Suprapubic skin (tissue), 4 donors: ENCODE measurements around the gene RPLP2. TPM values are rescaled to one million over a fixed set of nuclear protein-coding genes. Genes with fewer than 3 reads are reported as not detected.

Experiments used
- DNase-seq, 2 donors: peaks; one replicate each; pipeline ENCODE4 v3.0.0-alpha.2; 2019; ENCODE audit warnings: low spot score in 2 of 2
- H3K27ac ChIP-seq: fragments of 200-600 bp; sonication (generic); one replicate; pipeline ENCODE4 v1.5.1; 2019
- H3K27me3 ChIP-seq: fragments of 200-600 bp; sonication (generic); one replicate; pipeline ENCODE4 v1.5.1; 2019
- H3K36me3 ChIP-seq: fragments of 200-600 bp; sonication (generic); one replicate; pipeline ENCODE4 v1.5.1; 2019
- H3K4me1 ChIP-seq: fragments of 200-600 bp; sonication (generic); one replicate; pipeline ENCODE4 v1.5.1; 2019
- H3K4me3 ChIP-seq: fragments of 200-600 bp; sonication (generic); one replicate; pipeline ENCODE4 v1.5.1; 2019; ENCODE audit warnings: mild to moderate bottlenecking
- H3K9me3 ChIP-seq: fragments of 200-600 bp; sonication (generic); one replicate; pipeline ENCODE4 v1.5.1; 2019
- EP300 ChIP-seq: sonication (generic); formaldehyde crosslinking; IDR thresholded peaks from one replicate; pipeline ENCODE4 v1.6.1; 2017; ENCODE audit warnings: antibody characterized with exemption
- POLR2A ChIP-seq, 2 donors: fragments of 450-650 bp; IDR thresholded peaks; one replicate each; pipeline ENCODE4 v1.6.1; 2017; ENCODE audit warnings: antibody characterized with exemption in 2 of 2, mild to moderate bottlenecking in 2 of 2, moderate library complexity in 2 of 2
- POLR2AphosphoS5 ChIP-seq, 3 donors: sonication (generic); formaldehyde crosslinking; IDR thresholded peaks; one replicate each; pipeline ENCODE4 v1.6.1; 2017; ENCODE audit warnings: antibody characterized with exemption in 3 of 3
- WGBS: methylation state at CpG from one replicate; pipeline ENCODE4 v1.1.5; 2018; 5-methylcytosine and 5-hydroxymethylcytosine counted together
- total RNA-seq, 4 donors: library from RNA; depleted of rRNA; stranded (reverse); fragments of >200 nt; gene quantifications; one replicate each; pipeline ENCODE4 v1.1.0, GENCODE V29; 2016
- TF ChIP-seq, protein P1 (sequence below), 2 donors: fragments of 200-600 bp in 1 of 2; fragments of 450-650 bp in 1 of 2; sonication (generic) in 1 of 2; IDR thresholded peaks; one replicate each; pipeline ENCODE4 v1.5.1; 2016 to 2019; ENCODE audit warnings: antibody characterized with exemption in 2 of 2, mild to moderate bottlenecking in 1 of 2, moderate library complexity in 1 of 2

Gene RPLP2
- total RNA-seq, 4 donors from 2014 or later = 692 to 1,129 (median 991) TPM

DNA sequence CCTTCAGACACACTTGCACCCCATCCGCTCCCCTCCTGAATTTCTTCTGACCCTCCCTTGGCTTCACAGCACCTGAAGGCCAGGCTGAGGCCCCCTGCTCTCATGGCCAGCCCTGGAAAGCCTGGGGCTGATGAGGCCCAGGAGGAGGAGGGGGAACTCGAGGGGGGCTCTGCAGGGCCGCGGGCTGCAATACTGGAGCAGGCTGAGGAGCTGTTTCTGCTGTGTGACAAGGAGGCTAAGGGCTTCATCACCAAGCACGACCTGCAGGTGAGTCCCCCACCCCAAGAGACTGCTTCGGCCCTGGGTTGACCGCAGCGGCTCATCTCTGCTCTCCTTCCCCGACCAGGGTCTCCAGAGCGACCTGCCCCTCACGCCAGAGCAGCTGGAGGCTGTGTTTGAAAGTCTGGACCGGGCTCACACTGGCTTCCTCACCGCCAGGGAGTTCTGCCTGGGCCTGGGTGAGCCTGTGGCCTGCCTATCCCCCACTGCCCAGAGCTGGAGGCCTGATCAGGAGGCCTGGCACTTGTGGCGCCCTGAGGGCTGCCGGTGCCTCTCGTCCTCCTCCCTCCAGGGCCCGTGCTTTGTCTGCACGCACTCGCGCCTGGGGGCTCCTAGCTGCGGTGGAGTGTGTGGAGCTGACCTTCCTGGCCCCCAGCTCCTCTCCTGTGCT lies 18.9 kb downstream of the RPLP2 start:
- H3K27ac ChIP-seq = peak overlapping the region; percentile 43
- no peak for TF ChIP-seq POLR2A (IDR thresholded peaks at IDR 0.05)
- TF ChIP-seq POLR2AphosphoS5 (IDR thresholded peaks at IDR 0.05) = no peak
- TF ChIP-seq EP300 = no peak
- TF ChIP-seq, protein P1, sequence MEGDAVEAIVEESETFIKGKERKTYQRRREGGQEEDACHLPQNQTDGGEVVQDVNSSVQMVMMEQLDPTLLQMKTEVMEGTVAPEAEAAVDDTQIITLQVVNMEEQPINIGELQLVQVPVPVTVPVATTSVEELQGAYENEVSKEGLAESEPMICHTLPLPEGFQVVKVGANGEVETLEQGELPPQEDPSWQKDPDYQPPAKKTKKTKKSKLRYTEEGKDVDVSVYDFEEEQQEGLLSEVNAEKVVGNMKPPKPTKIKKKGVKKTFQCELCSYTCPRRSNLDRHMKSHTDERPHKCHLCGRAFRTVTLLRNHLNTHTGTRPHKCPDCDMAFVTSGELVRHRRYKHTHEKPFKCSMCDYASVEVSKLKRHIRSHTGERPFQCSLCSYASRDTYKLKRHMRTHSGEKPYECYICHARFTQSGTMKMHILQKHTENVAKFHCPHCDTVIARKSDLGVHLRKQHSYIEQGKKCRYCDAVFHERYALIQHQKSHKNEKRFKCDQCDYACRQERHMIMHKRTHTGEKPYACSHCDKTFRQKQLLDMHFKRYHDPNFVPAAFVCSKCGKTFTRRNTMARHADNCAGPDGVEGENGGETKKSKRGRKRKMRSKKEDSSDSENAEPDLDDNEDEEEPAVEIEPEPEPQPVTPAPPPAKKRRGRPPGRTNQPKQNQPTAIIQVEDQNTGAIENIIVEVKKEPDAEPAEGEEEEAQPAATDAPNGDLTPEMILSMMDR (IDR thresholded peaks at IDR 0.05) = no peak
- no peak for DNase-seq
- H3K4me3 ChIP-seq = peak overlapping the region; percentile 45
- WGBS = 100% methylated on average over 6 of the region's 21 CpGs
- H3K36me3 ChIP-seq = peaks cover 19% of the 10 kb centered on the region
- H3K4me1 ChIP-seq = peaks cover 82% of the 10 kb centered on the region
- H3K9me3 ChIP-seq = no peaks in the 10 kb centered on the region
- H3K27me3 ChIP-seq = peaks cover 13% of the 10 kb centered on the region

DNA sequence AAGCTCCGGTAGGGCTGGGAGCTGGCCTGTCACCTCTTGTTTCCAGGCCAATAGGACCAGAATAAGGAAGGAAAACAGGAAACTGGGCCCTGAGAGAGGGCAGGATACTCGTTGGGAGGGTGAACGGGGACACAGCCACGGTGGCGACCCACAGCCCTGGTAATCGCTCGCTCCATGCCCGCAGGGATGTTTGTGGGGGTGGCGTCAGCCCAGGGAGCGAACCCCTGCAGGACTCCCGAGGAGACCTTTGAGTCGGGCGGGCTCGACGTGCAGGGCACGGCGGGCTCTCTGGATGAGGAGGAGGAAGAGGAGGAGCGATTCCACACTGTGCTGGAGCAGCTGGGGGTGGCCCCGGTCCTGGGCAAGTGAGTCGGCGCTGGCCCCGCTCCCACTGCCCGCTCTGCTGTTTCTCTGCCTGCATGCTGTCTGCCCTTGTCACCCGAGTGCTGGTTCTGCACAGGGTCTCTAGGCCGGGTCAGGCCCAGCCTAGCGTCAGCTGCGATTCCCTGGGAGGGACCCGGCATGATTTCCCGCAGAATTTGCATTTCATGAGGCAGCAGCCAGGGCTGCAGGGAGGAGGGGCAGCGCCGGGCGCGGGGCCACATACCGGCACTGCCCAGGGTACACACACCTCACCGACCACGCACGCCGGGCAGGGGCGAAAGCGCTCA lies 19.5 kb downstream of the RPLP2 start:
- Histone ChIP-seq H3K9me3 (no peaks in the 10 kb centered on the region), H3K36me3 (peaks cover 13% of the 10 kb centered on the region), H3K27ac (peak overlapping the region; percentile 43), H3K4me3 (peak overlapping the region; percentile 45), H3K27me3 (peaks cover 13% of the 10 kb centered on the region), H3K4me1 (peaks cover 88% of the 10 kb centered on the region)
- TF ChIP-seq POLR2A (IDR thresholded peaks at IDR 0.05) = no peak
- no peak for TF ChIP-seq EP300
- TF ChIP-seq, protein P1 (IDR thresholded peaks at IDR 0.05) = no peak
- TF ChIP-seq POLR2AphosphoS5 (IDR thresholded peaks at IDR 0.05) = no peak
- no peak for DNase-seq
- 26% methylated on average over 10 of the region's 40 CpGs for WGBS

DNA sequence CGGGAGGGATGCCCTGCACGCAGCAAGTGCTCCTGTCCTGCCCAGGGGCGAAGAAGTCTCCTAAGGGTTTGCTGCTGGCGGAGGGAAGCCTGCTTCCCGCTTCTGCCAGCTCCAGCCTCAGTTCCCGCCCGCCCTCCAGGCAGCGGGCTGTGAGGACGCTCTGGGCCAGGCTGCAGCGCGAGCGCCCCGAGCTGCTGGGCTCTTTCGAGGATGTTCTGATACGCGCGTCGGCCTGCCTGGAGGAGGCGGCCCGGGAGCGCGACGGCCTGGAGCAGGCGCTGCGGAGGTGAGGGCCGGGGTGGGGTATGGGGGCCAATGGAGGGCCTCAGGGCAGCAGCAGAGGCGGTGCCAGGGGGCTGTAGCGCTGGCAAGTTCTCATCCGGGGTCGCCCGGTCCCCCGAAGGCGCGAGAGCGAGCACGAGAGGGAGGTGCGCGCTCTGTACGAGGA lies 20.1 kb downstream of the RPLP2 start:
- peaks cover 7% of the 10 kb centered on the region for H3K36me3 ChIP-seq
- H3K9me3 ChIP-seq = no peaks in the 10 kb centered on the region
- no peak for TF ChIP-seq EP300
- TF ChIP-seq, protein P1 (IDR thresholded peaks at IDR 0.05) = no peak
- no peak for TF ChIP-seq POLR2A (IDR thresholded peaks at IDR 0.05)
- no peak for TF ChIP-seq POLR2AphosphoS5 (IDR thresholded peaks at IDR 0.05)
- 0% methylated on average over 1 of the region's 39 CpGs for WGBS
- H3K27me3 ChIP-seq = peaks cover 13% of the 10 kb centered on the region
- peak overlapping the region; percentile 43 for H3K27ac ChIP-seq
- H3K4me3 ChIP-seq = peak overlapping the region; percentile 45
- DNase-seq = no peak
- peaks cover 90% of the 10 kb centered on the region for H3K4me1 ChIP-seq

DNA sequence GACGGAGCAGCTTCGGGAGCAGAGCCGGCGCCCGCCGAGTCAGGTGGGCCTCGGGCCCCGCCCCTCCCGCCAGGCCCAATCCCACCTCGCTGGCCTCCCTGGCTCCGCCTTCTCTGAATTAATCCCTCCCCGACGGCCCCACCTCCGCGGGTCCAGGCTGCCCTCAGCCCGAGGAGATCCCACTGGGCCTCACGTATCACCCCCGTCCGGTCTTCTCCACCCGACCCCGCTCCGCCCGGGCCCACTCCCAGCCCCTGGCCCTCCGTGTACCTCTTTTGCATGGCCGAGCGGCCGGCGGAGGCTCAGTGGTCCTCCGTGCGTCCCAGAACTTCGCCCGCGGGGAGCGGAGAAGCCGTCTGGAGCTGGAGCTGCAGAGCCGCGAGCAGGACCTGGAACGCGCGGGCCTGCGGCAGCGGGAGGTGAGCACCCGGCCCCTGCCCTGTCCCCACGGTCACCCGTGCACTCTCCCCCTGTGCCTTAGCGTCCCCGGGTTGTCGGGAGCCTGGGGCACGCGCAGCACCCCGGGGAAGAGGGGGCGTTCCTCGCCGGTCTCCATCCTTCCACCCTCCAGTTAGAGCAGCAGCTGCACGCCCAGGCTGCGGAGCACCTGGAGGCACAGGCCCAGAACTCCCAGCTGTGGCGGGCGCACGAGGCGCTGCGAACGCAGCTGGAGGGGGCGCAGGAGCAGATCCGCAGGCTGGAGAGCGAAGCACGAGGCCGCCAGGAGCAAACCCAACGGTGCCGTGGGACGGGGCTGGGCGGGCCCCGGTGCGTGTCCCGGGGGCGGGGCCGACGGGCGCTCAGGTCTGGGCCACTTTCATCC lies 20.7 kb downstream of the RPLP2 start:
- 13% methylated on average over 25 of the region's 78 CpGs for WGBS
- no peak for DNase-seq
- H3K36me3 ChIP-seq = peaks cover under 1% of the 10 kb centered on the region
- peaks cover 13% of the 10 kb centered on the region for H3K27me3 ChIP-seq
- no peaks in the 10 kb centered on the region for H3K9me3 ChIP-seq
- TF ChIP-seq POLR2A (IDR thresholded peaks at IDR 0.05) (no peak), EP300 (no peak), POLR2AphosphoS5 (IDR thresholded peaks at IDR 0.05) (no peak)
- TF ChIP-seq, protein P1 (IDR thresholded peaks at IDR 0.05) = no peak
- H3K27ac ChIP-seq = no peak overlapping the region
- H3K4me3 ChIP-seq = peak overlapping the region; percentile 45
- H3K4me1 ChIP-seq = peaks cover 90% of the 10 kb centered on the region
